ENCODE measurements around the gene EDC4.

DNA sequence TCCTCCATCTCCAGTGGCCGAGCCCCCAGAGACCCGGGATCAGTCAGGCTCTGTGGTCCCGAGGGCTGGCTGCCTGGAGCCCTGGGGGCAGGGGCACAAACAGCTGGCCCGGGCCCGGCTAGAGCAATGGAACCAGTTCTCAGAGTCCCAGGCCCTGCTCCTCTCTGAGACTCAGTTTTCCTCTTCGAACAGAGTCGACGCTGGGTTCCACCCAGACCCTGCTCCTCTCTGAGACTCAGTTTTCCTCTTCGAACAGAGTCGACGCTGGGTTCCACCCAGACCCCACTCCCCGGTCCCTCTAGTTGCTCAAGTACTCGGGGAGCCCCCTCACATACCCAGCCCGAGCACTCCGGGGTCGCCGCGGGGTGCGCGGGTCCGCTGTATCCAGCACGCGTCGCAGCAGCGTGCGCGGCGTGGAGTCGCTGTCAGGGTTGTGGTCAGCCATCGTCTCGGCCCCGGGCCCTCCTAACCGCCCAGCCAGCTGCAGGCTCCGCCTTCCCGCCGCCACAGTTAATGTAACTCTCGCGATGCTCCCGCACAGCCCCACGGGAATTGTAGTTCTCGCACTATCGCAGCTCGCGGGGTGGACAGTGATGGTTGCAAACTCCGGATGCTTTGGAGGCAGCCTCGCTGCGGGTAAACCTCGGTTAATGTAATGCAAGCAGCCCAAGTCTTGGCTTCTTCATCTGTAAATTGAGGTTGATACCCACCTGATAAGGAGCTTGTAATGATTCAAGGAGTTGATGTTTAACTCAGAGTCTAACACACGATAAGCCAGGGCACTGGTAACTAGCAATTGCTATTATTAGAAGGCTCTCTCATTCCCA lies 39.2 kb upstream of the EDC4 start:
- TF ChIP-seq, protein P1, sequence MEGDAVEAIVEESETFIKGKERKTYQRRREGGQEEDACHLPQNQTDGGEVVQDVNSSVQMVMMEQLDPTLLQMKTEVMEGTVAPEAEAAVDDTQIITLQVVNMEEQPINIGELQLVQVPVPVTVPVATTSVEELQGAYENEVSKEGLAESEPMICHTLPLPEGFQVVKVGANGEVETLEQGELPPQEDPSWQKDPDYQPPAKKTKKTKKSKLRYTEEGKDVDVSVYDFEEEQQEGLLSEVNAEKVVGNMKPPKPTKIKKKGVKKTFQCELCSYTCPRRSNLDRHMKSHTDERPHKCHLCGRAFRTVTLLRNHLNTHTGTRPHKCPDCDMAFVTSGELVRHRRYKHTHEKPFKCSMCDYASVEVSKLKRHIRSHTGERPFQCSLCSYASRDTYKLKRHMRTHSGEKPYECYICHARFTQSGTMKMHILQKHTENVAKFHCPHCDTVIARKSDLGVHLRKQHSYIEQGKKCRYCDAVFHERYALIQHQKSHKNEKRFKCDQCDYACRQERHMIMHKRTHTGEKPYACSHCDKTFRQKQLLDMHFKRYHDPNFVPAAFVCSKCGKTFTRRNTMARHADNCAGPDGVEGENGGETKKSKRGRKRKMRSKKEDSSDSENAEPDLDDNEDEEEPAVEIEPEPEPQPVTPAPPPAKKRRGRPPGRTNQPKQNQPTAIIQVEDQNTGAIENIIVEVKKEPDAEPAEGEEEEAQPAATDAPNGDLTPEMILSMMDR (IDR thresholded peaks at IDR 0.05), result no peak
- TF ChIP-seq POLR2A (IDR thresholded peaks at IDR 0.05), result no peak
